HTERT RPE-1 (cell line): Measurements from ENCODE around the gene TRUB2.
"Not testable (repeated sequence)": the region's sequence is repeated elsewhere in the genome, so short reads cannot be mapped to it uniquely, and the experiment has no call there.

ENCODE experiments used
- in situ Hi-C: fragments of 300-500 bp; cut with MboI; formaldehyde crosslinking; loops from 4 replicates; pipeline ENCODE4 v1.14.3; 2020; ENCODE audit warnings: low sequenced_read_pairs

TRUB2 gene

DNA sequence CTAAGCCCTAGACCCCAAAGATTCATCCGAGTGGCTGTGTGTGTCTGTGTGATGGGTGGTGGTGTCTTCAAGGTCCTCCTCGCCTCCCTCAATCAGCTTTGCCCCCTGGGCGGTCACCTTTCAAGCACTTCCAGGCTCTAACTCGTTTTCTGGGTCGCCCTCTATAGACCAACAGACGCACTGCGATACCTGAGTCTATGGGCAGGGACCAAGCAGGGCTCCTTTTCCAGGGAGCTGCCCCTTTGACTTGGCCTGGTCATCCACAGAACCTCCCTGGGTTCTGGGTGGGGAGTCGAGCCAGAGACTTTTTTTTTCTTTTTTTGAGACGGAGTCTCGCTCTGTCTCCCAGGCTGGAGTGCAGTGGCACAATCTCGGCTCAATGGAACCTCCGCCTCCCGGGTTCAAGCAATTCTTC is 19.2 kb upstream of the TRUB2 start:
- in situ Hi-C loops = no loop called here

- in situ Hi-C loops = no loop called here
Measured at GRCh38 chr9:128340691-128341434, 18.6 kb upstream of the TRUB2 start.

DNA sequence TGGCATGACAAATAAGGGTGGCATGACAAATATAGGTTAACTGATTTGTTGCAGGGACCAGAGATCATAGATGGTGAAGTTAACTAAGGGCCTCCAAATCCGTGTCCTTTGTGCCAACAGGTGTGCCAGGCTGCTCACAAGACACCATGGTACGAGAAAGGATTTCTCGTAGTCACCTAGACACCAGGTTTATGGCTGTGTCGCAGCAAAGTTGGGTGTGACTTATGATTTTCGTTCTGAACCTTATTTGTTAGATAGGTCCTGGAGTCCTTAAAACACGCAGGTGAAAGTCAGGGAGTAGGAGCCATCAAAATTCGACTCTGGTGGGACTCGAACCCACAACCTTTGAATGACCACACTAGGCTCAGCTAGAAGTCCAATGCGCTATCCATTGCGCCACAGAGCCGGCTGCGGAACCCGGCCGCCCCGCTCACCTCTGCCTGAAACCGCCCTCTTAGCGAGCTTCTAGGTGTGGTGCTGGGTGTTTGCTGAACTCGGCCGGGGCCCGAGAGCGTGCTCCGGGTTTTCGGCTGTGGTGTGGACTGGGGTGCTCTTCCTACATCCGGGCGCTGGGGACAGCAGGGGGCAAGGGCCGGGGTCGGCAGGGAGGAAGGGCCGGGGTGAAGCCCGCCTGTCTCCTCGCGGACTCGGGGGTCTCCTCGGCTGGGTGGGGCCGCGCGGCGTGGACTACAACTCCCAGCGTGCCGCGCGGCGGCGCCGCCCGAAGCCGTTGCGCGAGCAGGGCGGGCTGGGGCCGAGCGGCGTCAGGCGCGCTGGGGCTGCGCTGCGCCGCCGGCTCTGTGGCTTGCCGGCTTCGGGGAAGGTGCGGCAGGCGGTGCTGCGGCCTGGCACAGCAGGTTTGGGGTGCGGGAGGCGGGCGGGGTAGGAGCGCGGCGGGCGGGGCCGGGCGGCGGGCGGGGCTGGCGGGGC is 17.8 kb upstream of the TRUB2 start, which contains the start of gene SLC27A4:
Gene SLC27A4 (plus strand): TSS at position 767 of the 930 bp plus-strand sequence. CDS start 2,606 bp downstream, outside the sequence.
- in situ Hi-C loops = no loop called here

DNA sequence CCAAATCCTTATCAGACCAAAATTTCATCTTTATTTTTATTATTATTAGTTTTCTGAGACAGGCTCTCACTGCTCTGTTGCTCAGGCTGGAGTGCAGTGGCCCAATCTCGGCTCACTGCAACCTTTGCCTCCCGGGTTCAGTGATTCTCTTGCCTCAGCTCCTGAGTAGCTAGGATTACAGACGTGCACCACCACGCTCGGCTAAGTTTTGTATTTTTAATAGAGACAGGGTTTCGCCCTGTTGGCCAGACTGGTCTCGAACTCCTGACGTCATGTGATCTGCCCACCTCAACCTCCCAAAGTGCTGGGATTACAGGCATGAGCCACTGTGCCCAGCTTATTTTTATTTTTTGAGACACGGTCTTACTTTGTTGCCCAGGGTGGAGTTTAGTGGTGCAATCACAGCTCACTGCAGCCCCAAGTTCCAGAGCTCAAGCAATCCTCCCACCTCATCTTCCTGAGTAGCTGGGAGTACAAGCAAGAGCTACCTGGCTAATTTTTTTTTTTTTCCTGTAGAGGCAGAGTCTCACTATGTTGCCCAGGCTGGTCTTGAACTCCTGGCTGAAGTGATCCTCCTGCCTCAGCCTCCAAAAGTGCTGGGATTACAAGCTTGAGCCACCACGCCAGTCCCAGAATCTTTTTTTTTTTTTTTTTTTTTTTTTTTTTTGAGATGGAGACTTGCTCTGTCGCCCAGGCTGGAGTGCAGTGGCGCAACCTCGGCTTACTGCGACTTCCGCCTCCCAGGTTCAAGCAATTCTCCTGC is 16.8 kb upstream of the TRUB2 start:
- in situ Hi-C loops = not testable (repeated sequence)

GRCh38 chr9:128337936-128338335 is 15.7 kb upstream of the TRUB2 start:
- in situ Hi-C loops = no loop called here

DNA sequence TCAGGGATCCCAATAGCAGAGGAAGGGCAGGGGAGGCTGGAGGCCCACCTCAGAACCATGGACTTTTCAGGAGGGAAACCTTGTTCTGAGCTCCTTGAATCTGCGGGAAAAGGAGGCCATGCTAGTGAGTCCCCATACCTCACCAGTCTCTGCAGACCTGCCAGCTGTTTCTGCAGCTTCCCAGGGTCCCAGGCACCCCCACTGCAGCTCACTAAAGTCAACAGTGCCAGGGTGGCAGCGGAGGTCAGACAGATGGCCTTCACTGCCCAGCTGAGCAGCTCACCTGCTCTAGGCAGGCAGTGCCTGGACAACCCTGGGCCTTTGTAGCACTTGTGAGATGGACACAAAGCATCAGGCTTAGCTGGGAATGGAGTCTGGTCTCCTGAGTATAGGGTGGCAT is 13.7 kb upstream of the TRUB2 start:
- in situ Hi-C loops = no loop called here

DNA sequence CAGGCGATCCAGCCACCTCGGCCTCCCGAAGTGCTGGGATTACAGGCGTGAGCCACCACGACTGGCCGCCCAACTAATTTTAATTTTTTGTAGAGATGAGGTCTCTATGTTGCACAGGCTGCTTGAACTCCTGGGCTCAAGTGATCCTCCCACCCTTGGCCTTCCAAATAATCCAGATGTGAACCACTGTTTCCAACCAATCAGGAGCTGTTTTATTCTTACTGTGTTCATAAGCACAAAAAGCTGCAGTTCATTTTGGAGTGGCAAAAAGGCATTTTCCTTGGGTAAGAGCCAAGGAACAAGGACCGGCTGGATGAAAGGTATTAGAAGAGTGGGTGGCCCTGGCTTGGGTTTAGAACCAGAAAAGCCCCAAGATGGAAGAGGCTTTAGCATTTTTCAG is 12.9 kb upstream of the TRUB2 start:
- in situ Hi-C loops = no loop called here

GRCh38 chr9:128333451-128333869 is 11.2 kb upstream of the TRUB2 start:
- in situ Hi-C loops = no loop called here

DNA sequence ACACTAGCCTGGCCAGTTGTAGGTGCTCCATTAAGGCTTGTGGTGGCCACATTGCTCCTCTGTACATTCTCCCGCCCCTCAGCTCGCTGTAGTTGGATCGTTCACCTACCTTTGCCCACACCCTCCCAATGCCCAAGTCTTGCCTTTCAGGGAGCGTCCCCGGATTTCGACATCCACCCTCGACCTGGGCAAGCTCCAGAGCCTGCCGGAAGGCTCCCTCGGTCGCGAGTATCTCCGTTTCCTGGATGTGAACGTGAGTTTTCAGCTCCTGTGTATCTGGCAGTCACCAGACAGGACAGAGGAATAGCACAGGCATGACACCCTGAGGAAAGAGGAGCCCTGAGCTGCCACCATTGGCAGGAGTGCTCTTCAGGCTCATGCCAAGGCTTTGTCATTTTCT is 3.4 kb upstream of the TRUB2 start:
- in situ Hi-C loops = no loop called here

GRCh38 chr9:128324401-128324800 is 2.2 kb upstream of the TRUB2 start:
- in situ Hi-C loops = no loop called here

- in situ Hi-C loops = no loop called here
Measured at GRCh38 chr9:128323791-128324190, 1.5 kb upstream of the TRUB2 start.

GRCh38 chr9:128323212-128323730 is 1.0 kb upstream of the TRUB2 start:
- in situ Hi-C loops = no loop called here

DNA sequence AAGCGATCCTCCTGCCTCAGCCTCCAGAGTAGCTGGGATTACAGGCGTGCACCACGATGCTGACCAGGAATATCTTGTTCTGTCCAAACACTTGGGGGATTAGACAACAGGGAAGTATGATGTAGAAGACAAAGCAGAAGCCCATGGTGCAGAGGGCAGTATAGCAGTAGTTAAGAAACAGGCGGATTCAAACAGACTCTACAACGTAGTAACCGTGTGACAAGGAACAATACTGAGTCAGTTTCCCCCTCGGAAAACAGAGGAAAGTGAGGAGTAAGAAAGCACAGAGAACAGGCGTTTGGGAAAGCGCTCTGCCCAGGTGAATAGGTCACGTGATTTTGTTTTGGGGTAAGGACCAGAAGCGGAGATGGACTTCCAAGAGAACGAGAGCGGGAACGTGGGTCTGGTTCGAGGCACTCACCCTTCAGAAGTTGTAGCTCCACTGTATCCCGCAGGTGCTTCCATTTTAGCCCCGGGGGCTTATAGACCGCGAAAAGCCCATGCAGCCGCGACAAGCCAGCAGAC is 306 bp downstream of the TRUB2 start:
- in situ Hi-C loops = no loop called here

DNA sequence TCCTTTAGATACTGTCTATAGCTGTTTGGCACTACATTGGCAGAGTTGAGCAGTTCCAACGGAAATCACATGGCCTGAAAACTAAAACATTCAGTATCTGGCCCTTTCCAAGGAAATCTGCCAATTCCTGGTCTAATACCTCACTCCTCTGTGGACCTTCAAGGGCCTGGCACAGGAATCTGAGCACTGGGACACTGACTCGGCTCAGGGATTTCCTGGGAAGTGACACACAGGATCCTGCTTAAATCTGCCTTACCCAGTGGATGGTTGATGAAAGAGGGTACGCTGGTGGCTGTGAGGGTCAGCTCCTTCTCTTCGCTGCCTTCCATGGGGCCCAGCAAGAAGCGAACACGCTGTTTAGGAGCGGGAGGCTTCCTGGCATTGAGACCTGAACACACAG is 904 bp downstream of the TRUB2 start:
- in situ Hi-C loops = no loop called here

GRCh38 chr9:128317629-128318028 is 4.6 kb downstream of the TRUB2 start:
- in situ Hi-C loops = no loop called here

- in situ Hi-C loops = no loop called here
Measured at GRCh38 chr9:128316421-128316820, 5.8 kb downstream of the TRUB2 start.

- in situ Hi-C loops = no loop called here
Measured at GRCh38 chr9:128314697-128315096, 7.5 kb downstream of the TRUB2 start.

GRCh38 chr9:128310461-128310860 is 11.8 kb downstream of the TRUB2 start:
- in situ Hi-C loops = no loop called here

DNA sequence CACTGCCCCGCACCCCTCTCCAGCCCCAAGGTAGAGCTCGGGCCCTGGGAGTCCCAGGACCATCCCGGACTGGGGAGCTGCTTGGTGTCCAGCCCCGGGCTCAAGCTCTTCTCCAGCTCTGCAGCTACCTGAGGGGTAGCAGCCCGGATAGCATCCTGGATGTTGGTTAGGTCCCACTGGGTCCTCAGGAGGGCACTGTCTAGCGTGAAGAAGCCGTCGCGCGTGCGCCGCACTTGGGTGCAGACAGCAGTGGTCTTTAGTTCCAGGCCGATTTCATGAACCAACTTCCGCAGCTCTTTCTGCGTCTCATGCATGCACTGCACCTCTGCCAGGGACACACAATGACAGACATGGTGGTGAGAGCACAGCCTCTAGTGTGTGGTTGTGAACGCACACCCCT is 12.7 kb downstream of the TRUB2 start:
- in situ Hi-C loops = no loop called here

- in situ Hi-C loops = no loop called here
Measured at GRCh38 chr9:128304971-128305288, 17.3 kb downstream of the TRUB2 start.
